ENCODE results near the gene HDAC3. TPM values are rescaled to one million over a fixed set of nuclear protein-coding genes. Genes with fewer than 3 reads are reported as not detected.

HDAC3 gene
- total and polyA plus RNA-seq, 9 donors: 34.2 to 73.8 (median 49.4) TPM

GRCh38 chr5:141677415-141677814 lies 40.8 kb upstream of the HDAC3 start:
- intact Hi-C loops (cut with DNase I): no loop called here
- TF ChIP-seq EP300 (IDR thresholded peaks at IDR 0.05) (no peak), CTCF (IDR thresholded peaks at IDR 0.05) (no peak), POLR2A (IDR thresholded peaks at IDR 0.05) (no peak)
- Histone ChIP-seq H3K4me3 (no peak overlapping the region), H3K27me3 (no peaks in the 10 kb centered on the region), H3K36me3 (no peaks in the 10 kb centered on the region), H3K27ac (no peak overlapping the region), H3K9me3 (no peaks in the 10 kb centered on the region), H3K4me1 (ENCODE audit: insufficient read depth) (no peaks in the 10 kb centered on the region)
- DNase-seq: no peak

- no peaks in the 10 kb centered on the region for H3K9me3 ChIP-seq
- no peaks in the 10 kb centered on the region for H3K27me3 ChIP-seq
- no peak overlapping the region for H3K27ac ChIP-seq
- TF ChIP-seq EP300 (IDR thresholded peaks at IDR 0.05) (no peak), CTCF (IDR thresholded peaks at IDR 0.05) (no peak), POLR2A (IDR thresholded peaks at IDR 0.05) (no peak)
- WGBS, 3 donors: 77 to 87% (median 82%) methylated on average over 4 of the region's 4 CpGs
- intact Hi-C loops (cut with DNase I): no loop called here
- no peak for DNase-seq
- H3K4me1 ChIP-seq (ENCODE audit: insufficient read depth): no peaks in the 10 kb centered on the region
- H3K4me3 ChIP-seq: no peak overlapping the region
- H3K36me3 ChIP-seq: no peaks in the 10 kb centered on the region
Measured at GRCh38 chr5:141675672-141676071, 39.0 kb upstream of the HDAC3 start.

GRCh38 chr5:141674747-141675146 lies 38.1 kb upstream of the HDAC3 start:
- 64 to 70% (median 66%) methylated on average over 5 of the region's 5 CpGs for WGBS, 3 donors
- H3K27me3 ChIP-seq: no peaks in the 10 kb centered on the region
- H3K4me3 ChIP-seq: no peak overlapping the region
- TF ChIP-seq POLR2A (IDR thresholded peaks at IDR 0.05) (no peak), CTCF (IDR thresholded peaks at IDR 0.05) (no peak), EP300 (IDR thresholded peaks at IDR 0.05) (no peak)
- intact Hi-C loops (cut with DNase I): no loop called here
- no peaks in the 10 kb centered on the region for H3K36me3 ChIP-seq
- DNase-seq: no peak
- no peaks in the 10 kb centered on the region for H3K4me1 ChIP-seq (ENCODE audit: insufficient read depth)
- no peak overlapping the region for H3K27ac ChIP-seq
- no peaks in the 10 kb centered on the region for H3K9me3 ChIP-seq

GRCh38 chr5:141672841-141673813 lies 36.5 kb upstream of the HDAC3 start:
- no peak overlapping the region for H3K27ac ChIP-seq
- TF ChIP-seq POLR2A (IDR thresholded peaks at IDR 0.05) (no peak), CTCF (IDR thresholded peaks at IDR 0.05) (no peak), EP300 (IDR thresholded peaks at IDR 0.05) (no peak)
- intact Hi-C loops (cut with DNase I): no loop called here
- H3K36me3 ChIP-seq: no peaks in the 10 kb centered on the region
- no peaks in the 10 kb centered on the region for H3K9me3 ChIP-seq
- H3K4me1 ChIP-seq (ENCODE audit: insufficient read depth): no peaks in the 10 kb centered on the region
- no peak for DNase-seq
- WGBS, 3 donors: 73 to 85% (median 80%) methylated on average over 16 to 19 of the region's 19 CpGs
- H3K4me3 ChIP-seq: no peak overlapping the region
- H3K27me3 ChIP-seq: no peaks in the 10 kb centered on the region

Measured in ovary (tissue), 9 donors.